BE2C (cell line): Measurements from ENCODE around the gene SCGB2B2.

Experiments
- DNase-seq: peaks from one replicate; pipeline ENCODE4 v3.0.0-alpha.2; 2020
- H3K27me3 ChIP-seq: fragments of 250-450 bp; sonication (Bioruptor Pico); 2 replicates; pipeline ENCODE4 v1.5.1; 2020; ENCODE audit warnings: mild to moderate bottlenecking
- H3K36me3 ChIP-seq: fragments of 250-450 bp; sonication (Bioruptor Pico); 2 replicates; pipeline ENCODE4 v1.5.1; 2020; ENCODE audit warnings: mild to moderate bottlenecking
- H3K4me1 ChIP-seq: fragments of 250-450 bp; sonication (Bioruptor Pico); 2 replicates; pipeline ENCODE4 v1.5.1; 2020
- H3K4me3 ChIP-seq: 2 replicates; pipeline ENCODE4 v1.5.1; 2011; ENCODE audit warnings: low read depth, low read length
- H3K9me3 ChIP-seq: fragments of 250-450 bp; sonication (Bioruptor Pico); 2 replicates; pipeline ENCODE4 v1.5.1; 2020
- TF ChIP-seq, protein P1 (sequence below): IDR thresholded peaks from 2 replicates; pipeline ENCODE4 v1.5.1; 2012; ENCODE audit warnings: mild to moderate bottlenecking, low read depth, low read length

SCGB2B2 gene

GRCh38 chr19:34712395-34713261 lies 35.7 kb upstream of the SCGB2B2 start:
- Histone ChIP-seq H3K9me3 (no peaks in the 10 kb centered on the region), H3K4me1 (no peaks in the 10 kb centered on the region), H3K27me3 (no peaks in the 10 kb centered on the region), H3K36me3 (no peaks in the 10 kb centered on the region), H3K4me3 (no peak overlapping the region)
- TF ChIP-seq, protein P1, sequence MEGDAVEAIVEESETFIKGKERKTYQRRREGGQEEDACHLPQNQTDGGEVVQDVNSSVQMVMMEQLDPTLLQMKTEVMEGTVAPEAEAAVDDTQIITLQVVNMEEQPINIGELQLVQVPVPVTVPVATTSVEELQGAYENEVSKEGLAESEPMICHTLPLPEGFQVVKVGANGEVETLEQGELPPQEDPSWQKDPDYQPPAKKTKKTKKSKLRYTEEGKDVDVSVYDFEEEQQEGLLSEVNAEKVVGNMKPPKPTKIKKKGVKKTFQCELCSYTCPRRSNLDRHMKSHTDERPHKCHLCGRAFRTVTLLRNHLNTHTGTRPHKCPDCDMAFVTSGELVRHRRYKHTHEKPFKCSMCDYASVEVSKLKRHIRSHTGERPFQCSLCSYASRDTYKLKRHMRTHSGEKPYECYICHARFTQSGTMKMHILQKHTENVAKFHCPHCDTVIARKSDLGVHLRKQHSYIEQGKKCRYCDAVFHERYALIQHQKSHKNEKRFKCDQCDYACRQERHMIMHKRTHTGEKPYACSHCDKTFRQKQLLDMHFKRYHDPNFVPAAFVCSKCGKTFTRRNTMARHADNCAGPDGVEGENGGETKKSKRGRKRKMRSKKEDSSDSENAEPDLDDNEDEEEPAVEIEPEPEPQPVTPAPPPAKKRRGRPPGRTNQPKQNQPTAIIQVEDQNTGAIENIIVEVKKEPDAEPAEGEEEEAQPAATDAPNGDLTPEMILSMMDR: peak; percentile 64
- DNase-seq: peak; percentile 58

DNA sequence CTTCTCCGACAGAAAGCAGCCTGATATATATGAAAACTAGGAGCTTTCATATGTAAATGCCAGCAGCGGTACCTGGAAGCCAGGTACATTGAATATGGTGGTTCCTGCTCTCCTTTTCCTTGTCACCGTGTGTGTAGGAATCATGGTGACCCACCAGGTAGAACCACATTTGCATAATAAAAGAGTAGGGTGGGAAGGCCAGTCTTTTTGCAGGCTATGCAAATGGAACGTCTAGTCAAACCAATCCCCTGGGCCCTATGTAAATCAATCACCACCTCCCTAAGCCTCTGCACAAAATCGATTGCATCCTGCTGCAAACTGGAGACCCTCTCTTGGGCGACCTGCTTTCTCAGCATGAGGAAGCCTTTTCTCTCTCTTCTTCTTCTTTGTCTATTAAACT lies 34.9 kb upstream of the SCGB2B2 start:
- TF ChIP-seq, protein P1: no peak
- Histone ChIP-seq H3K9me3 (no peaks in the 10 kb centered on the region), H3K27me3 (no peaks in the 10 kb centered on the region), H3K36me3 (no peaks in the 10 kb centered on the region), H3K4me3 (no peak overlapping the region), H3K4me1 (no peaks in the 10 kb centered on the region)
- DNase-seq: no peak

DNA sequence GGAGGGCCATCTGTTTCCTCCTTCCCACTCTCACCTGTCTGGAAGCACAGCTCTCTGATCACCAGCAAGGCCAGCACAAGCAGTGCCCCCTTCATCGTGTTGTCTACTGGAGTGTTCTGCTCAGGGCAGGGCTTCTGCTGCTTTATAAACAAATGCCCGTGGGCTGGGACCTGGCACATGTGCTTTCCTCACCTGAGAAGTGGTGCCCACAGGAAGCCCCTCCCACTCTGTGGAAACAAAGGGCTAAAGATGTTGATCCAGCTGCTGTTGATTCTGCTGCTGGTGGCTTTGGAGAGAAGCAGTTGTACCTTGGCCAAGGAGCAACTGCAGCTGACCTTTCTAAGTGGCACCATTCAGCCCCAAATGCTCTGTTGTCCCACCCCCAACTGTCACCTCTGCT lies 30.7 kb upstream of the SCGB2B2 start:
- DNase-seq: no peak
- no peak overlapping the region for H3K4me3 ChIP-seq
- TF ChIP-seq, protein P1: no peak
- H3K4me1 ChIP-seq: no peaks in the 10 kb centered on the region
- no peaks in the 10 kb centered on the region; the same call in 1 of the 2 replicates for H3K9me3 ChIP-seq
- no peaks in the 10 kb centered on the region for H3K36me3 ChIP-seq
- H3K27me3 ChIP-seq: no peaks in the 10 kb centered on the region

- DNase-seq: no peak
- H3K4me3 ChIP-seq: no peak overlapping the region
- no peaks in the 10 kb centered on the region for H3K9me3 ChIP-seq
- no peaks in the 10 kb centered on the region for H3K36me3 ChIP-seq
- no peaks in the 10 kb centered on the region for H3K4me1 ChIP-seq
- H3K27me3 ChIP-seq: peaks cover 8% of the 10 kb centered on the region
- TF ChIP-seq, protein P1: no peak
Observed at GRCh38 chr19:34692549-34692948, 15.6 kb upstream of the SCGB2B2 start.

- TF ChIP-seq, protein P1: no peak
- Histone ChIP-seq H3K9me3 (peaks cover 3% of the 10 kb centered on the region), H3K36me3 (no peaks in the 10 kb centered on the region), H3K4me3 (no peak overlapping the region), H3K4me1 (no peaks in the 10 kb centered on the region), H3K27me3 (peaks cover 8% of the 10 kb centered on the region)
- DNase-seq: no peak
Observed at GRCh38 chr19:34690372-34690771, 13.4 kb upstream of the SCGB2B2 start.

GRCh38 chr19:34688592-34688991 lies 11.6 kb upstream of the SCGB2B2 start:
- Histone ChIP-seq H3K4me1 (no peaks in the 10 kb centered on the region), H3K4me3 (no peak overlapping the region), H3K27me3 (peaks cover 8% of the 10 kb centered on the region; the same call in 1 of the 2 replicates), H3K9me3 (peaks cover 3% of the 10 kb centered on the region), H3K36me3 (peaks cover 3% of the 10 kb centered on the region)
- no peak for DNase-seq
- TF ChIP-seq, protein P1: no peak
